SK-N-SH (cell line): ENCODE measurements around the gene RPL7L1. TPM values are rescaled to one million over a fixed set of nuclear protein-coding genes. Genes with fewer than 3 reads are reported as not detected.

Source experiments
- CTCF ChIA-PET: fragments of 300-600, 350-600 bp; formaldehyde crosslinking; extraction: SDS; loops from one replicate; lab custom pipeline; 2021; lab: Yijun Ruan, JAX
- POLR2A ChIA-PET: fragments of 350-600 bp; sonication (Branson Sonifier 250); formaldehyde crosslinking; extraction: SDS; loops from one replicate; lab custom pipeline; 2020; ENCODE audit warnings: antibody characterized with exemption, inconsistent platforms; lab: Yijun Ruan, JAX
- DNase-seq: peaks from one replicate; pipeline ENCODE4 v3.0.0; 2012
- H2AFZ ChIP-seq: fragments of 200-600 bp; sonication (generic); 2 replicates; pipeline ENCODE4 v1.8.1; 2016; ENCODE audit warnings: antibody characterized with exemption, mild to moderate bottlenecking, low read depth
- H3F3A ChIP-seq: fragments of 200-600 bp; sonication (generic); replicated peaks from 2 replicates; pipeline ENCODE3; 2016; ENCODE audit warnings: antibody characterized with exemption, mild to moderate bottlenecking; ENCODE audit not compliant: insufficient read depth
- H3K27ac ChIP-seq, 2 experiments: fragments of 200-500 bp in 1 of 2; fragments of 200-600 bp in 1 of 2; sonication (Bioruptor generic) in 1 of 2; sonication (generic), shearing (Covaris generic) in 1 of 2; 2 replicates each; pipeline versions ENCODE4 v1.5.1 to v1.6.1; 2014 to 2016; ENCODE audit warnings: low read depth in 2 of 2, inconsistent platforms in 1 of 2, low read length in 1 of 2, mild to moderate bottlenecking in 1 of 2, mixed read lengths in 1 of 2
- H3K27me3 ChIP-seq: fragments of 200-600 bp; sonication (generic), shearing (Covaris generic); 2 replicates; pipeline ENCODE4 v1.6.1; 2016; ENCODE audit warnings: mixed run types; ENCODE audit not compliant: insufficient read depth
- H3K36me3 ChIP-seq, 2 experiments: fragments of 200-500 bp in 1 of 2; fragments of 200-600 bp in 1 of 2; sonication (Bioruptor generic) in 1 of 2; sonication (generic) in 1 of 2; replicated peaks in 1 of 2; 2 replicates each; pipeline versions ENCODE3 to v1.5.1; 2014 to 2016; ENCODE audit warnings: low read length in 1 of 2, mild to moderate bottlenecking in 1 of 2; ENCODE audit not compliant: insufficient read depth in 2 of 2, control insufficient read depth in 1 of 2
- H3K4me1 ChIP-seq, 2 experiments: fragments of 200-500 bp in 1 of 2; fragments of 200-600 bp in 1 of 2; sonication (Bioruptor generic) in 1 of 2; sonication (generic), shearing (Covaris generic) in 1 of 2; 2 replicates each; pipeline versions ENCODE4 v1.5.1 to v1.6.1; 2014 to 2016; ENCODE audit warnings: low read depth in 1 of 2, low read length in 1 of 2, mixed run types in 1 of 2; ENCODE audit not compliant: insufficient read depth in 2 of 2, control insufficient read depth in 1 of 2
- H3K4me2 ChIP-seq: fragments of 200-600 bp; sonication (generic), shearing (Covaris generic); 2 replicates; pipeline ENCODE4 v1.6.1; 2017; ENCODE audit warnings: mixed run types
- H3K4me3 ChIP-seq, 2 experiments: fragments of 200-500 bp in 1 of 2; fragments of 200-600 bp in 1 of 2; sonication (Bioruptor generic) in 1 of 2; sonication (generic), shearing (Covaris generic) in 1 of 2; 2 replicates each; pipeline versions ENCODE4 v1.5.1 to v1.8.1; 2014 to 2016; ENCODE audit warnings: low read depth in 2 of 2, inconsistent platforms in 1 of 2, low read length in 1 of 2, mild to moderate bottlenecking in 1 of 2, mixed read lengths in 1 of 2, moderate library complexity in 1 of 2
- H3K79me2 ChIP-seq: fragments of 200-600 bp; sonication (generic); 2 replicates; pipeline ENCODE4 v1.8.1; 2017; ENCODE audit warnings: mild to moderate bottlenecking; ENCODE audit not compliant: insufficient read depth
- H3K9ac ChIP-seq: fragments of 200-600 bp; sonication (generic); 2 replicates; pipeline ENCODE4 v1.6.1; 2017; ENCODE audit warnings: mixed run types
- H3K9me2 ChIP-seq: fragments of 200-600 bp; sonication (generic); 2 replicates; pipeline ENCODE4 v1.6.1; 2017; ENCODE audit warnings: mixed run types
- H3K9me3 ChIP-seq: fragments of 200-600 bp; sonication (generic); 2 replicates; pipeline ENCODE4 v1.6.1; 2017; ENCODE audit warnings: mixed run types, mild to moderate bottlenecking, moderate library complexity
- H4K20me1 ChIP-seq: fragments of 200-600 bp; sonication (generic); 2 replicates; pipeline ENCODE4 v1.6.1; 2017; ENCODE audit warnings: mild to moderate bottlenecking, mixed run types; ENCODE audit not compliant: insufficient read depth
- ELF1 ChIP-seq: IDR thresholded peaks from 2 replicates; pipeline ENCODE4 v1.4.0; 2012
- FOSL2 ChIP-seq: IDR thresholded peaks from 2 replicates; pipeline ENCODE4 v1.4.0; 2012; ENCODE audit warnings: low read depth, mild to moderate bottlenecking, moderate library complexity, borderline replicate concordance
- FOXJ3 ChIP-seq: sonication (generic); formaldehyde crosslinking; IDR thresholded peaks from 2 replicates; pipeline ENCODE4 v1.5.1; 2020; ENCODE audit warnings: mild to moderate bottlenecking, missing genetic modification reagents
- FOXM1 ChIP-seq: IDR thresholded peaks from 2 replicates; pipeline ENCODE4 v1.4.0; 2012; ENCODE audit warnings: low read depth, mild to moderate bottlenecking
- GATA2 ChIP-seq: sonication (generic); formaldehyde crosslinking; IDR thresholded peaks from 2 replicates; pipeline ENCODE4 v1.5.0; 2020; ENCODE audit warnings: mild to moderate bottlenecking, missing genetic modification reagents
- JUND ChIP-seq: IDR thresholded peaks from 2 replicates; pipeline ENCODE4 v1.4.0; 2012
- MEF2A ChIP-seq: IDR thresholded peaks from 2 replicates; pipeline ENCODE4 v1.4.0; 2012; ENCODE audit warnings: low read depth, borderline replicate concordance
- NFIC ChIP-seq: IDR thresholded peaks from 2 replicates; pipeline ENCODE4 v1.4.0; 2012; ENCODE audit warnings: borderline replicate concordance
- NRF1 ChIP-seq: IDR thresholded peaks from 2 replicates; pipeline ENCODE4 v1.6.1; 2012; ENCODE audit warnings: low read depth, mild to moderate bottlenecking, low read length
- POLR2AphosphoS5 ChIP-seq: IDR thresholded peaks from 2 replicates; pipeline ENCODE4 v1.6.1; 2012; ENCODE audit warnings: low read depth, low read length
- REST ChIP-seq: IDR thresholded peaks from 2 replicates; pipeline ENCODE4 v1.6.1; 2012; ENCODE audit warnings: mild to moderate bottlenecking, low read depth, low read length, moderate library complexity
- RXRA ChIP-seq: IDR thresholded peaks from 2 replicates; pipeline ENCODE4 v1.4.0; 2012; ENCODE audit warnings: low read depth, mild to moderate bottlenecking, borderline replicate concordance
- SIN3A ChIP-seq: IDR thresholded peaks from 2 replicates; pipeline ENCODE4 v1.6.1; 2012; ENCODE audit warnings: low read depth, mild to moderate bottlenecking, low read length, moderate library complexity, borderline replicate concordance
- TAF1 ChIP-seq: IDR thresholded peaks from 2 replicates; pipeline ENCODE4 v1.6.1; 2012; ENCODE audit warnings: low read depth, mild to moderate bottlenecking, low read length, moderate library complexity, borderline replicate concordance
- TCF12 ChIP-seq: IDR thresholded peaks from 2 replicates; pipeline ENCODE4 v1.4.0; 2012
- USF1 ChIP-seq: IDR thresholded peaks from 2 replicates; pipeline ENCODE4 v1.4.0; 2012; ENCODE audit warnings: low read depth, borderline replicate concordance
- YY1 ChIP-seq: IDR thresholded peaks from 2 replicates; pipeline ENCODE4 v1.4.0; 2012; ENCODE audit warnings: low read depth, mild to moderate bottlenecking
- ZBTB33 ChIP-seq: IDR thresholded peaks from 2 replicates; pipeline ENCODE4 v1.4.0; 2012; ENCODE audit warnings: low read depth, borderline replicate concordance
- WGBS: methylation state at CpG from one replicate; pipeline ENCODE4 v1.1.6; 2017; ENCODE audit warnings: low lambda C conversion rate; 5-methylcytosine and 5-hydroxymethylcytosine counted together
- polyA plus RNA-seq, 3 experiments: library from polyadenylated mRNA; depleted of rRNA; stranded (reverse); fragments of >200 nt; gene quantifications; 2 replicates each; pipeline ENCODE4 v1.2.3, GENCODE V29; 2012

The RPL7L1 gene
- polyA plus RNA-seq, 1 of the 3 experiments (the other 2 are of a cell fraction), result 22.1 TPM

- peaks cover 3 to 35% of the 10 kb centered on the region in 2 experiments for H3K36me3 ChIP-seq
- TF ChIP-seq USF1 (no peak), GATA2 (CRISPR knock-in tag) (peak; percentile 33; the same call in 1 of the 2 replicates)
- TF ChIP-seq, all 33 proteins: peak for 1
- H3K4me3 ChIP-seq, result no peak overlapping the region
- DNase-seq, result peak; percentile 53
- 42% methylated on average over 2 of the region's 2 CpGs for WGBS
- no peaks in the 10 kb centered on the region for H3F3A ChIP-seq
- H3K9me3 ChIP-seq, result no peaks in the 10 kb centered on the region
- 0 out of 2 replicates have a peak, but pooled peaks cover 2% of the 10 kb centered on the region for H3K79me2 ChIP-seq
- ChIA-PET POLR2A (interaction anchor here (0.6 to 1.1 kb wide), 2 partner anchors 61 to 106 kb away, joined by 3 to 7 read pairs; partner anchors contain the start of gene TBCC), CTCF (interaction anchor here (1.0 to 2.3 kb wide), 3 partner anchors 20 to 190 kb away, joined by 3 to 5 read pairs (median 4); no protein-coding TSS in a partner anchor)
- H3K27me3 ChIP-seq, result no peaks in the 10 kb centered on the region
- no peak overlapping the region for H2AFZ ChIP-seq
- H3K9me2 ChIP-seq, result no peaks in the 10 kb centered on the region
- H3K4me1 ChIP-seq, result no peaks in the 10 kb centered on the region; a peak in 1 of 4 replicates
- H4K20me1 ChIP-seq, result no peaks in the 10 kb centered on the region
- H3K4me2 ChIP-seq, result no peak overlapping the region
- H3K27ac ChIP-seq, result peak overlapping the region in 1 of 2 experiments; percentile 29; a peak in 2 of 4 replicates
- no peak overlapping the region for H3K9ac ChIP-seq
Observed at GRCh38 chr6:42851599-42851998, 27.8 kb upstream of the RPL7L1 start.

GRCh38 chr6:42860036-42860435 lies 19.4 kb upstream of the RPL7L1 start:
- 100% methylated on average over 1 of the region's 1 CpG for WGBS
- no peaks in the 10 kb centered on the region for H4K20me1 ChIP-seq
- no peak overlapping the region for H3K27ac ChIP-seq
- no peak overlapping the region for H2AFZ ChIP-seq
- no peaks in the 10 kb centered on the region for H3K27me3 ChIP-seq
- DNase-seq, result no peak
- H3K79me2 ChIP-seq, result no peaks in the 10 kb centered on the region
- no peak overlapping the region for H3K4me3 ChIP-seq
- H3K9me3 ChIP-seq, result no peaks in the 10 kb centered on the region
- CTCF ChIA-PET, result interaction anchor here (1.3 kb wide), 1 partner anchor 134 kb away, joined by 3 read pairs; no protein-coding TSS in a partner anchor
- TF ChIP-seq TAF1, result no peak
- no peak for TF ChIP-seq FOSL2
- TF ChIP-seq ELF1, result no peak
- no peak for TF ChIP-seq USF1
- TF ChIP-seq TCF12, result no peak
- no peak for TF ChIP-seq REST
- TF ChIP-seq GATA2 (CRISPR knock-in tag), result no peak
- TF ChIP-seq NFIC, result no peak
- TF ChIP-seq NRF1, result no peak
- TF ChIP-seq SIN3A, result no peak
- TF ChIP-seq FOXJ3 (CRISPR knock-in tag), result no peak
- no peak for TF ChIP-seq POLR2AphosphoS5
- no peak for TF ChIP-seq FOXM1
- no peak for TF ChIP-seq YY1
- TF ChIP-seq MEF2A, result no peak
- no peak for TF ChIP-seq RXRA
- no peak for TF ChIP-seq JUND
- TF ChIP-seq ZBTB33, result no peak
- TF ChIP-seq, all 33 proteins: peak for 0
- Histone ChIP-seq H3K9ac (no peak overlapping the region), H3K4me1 (no peaks in the 10 kb centered on the region), H3F3A (no peaks in the 10 kb centered on the region), H3K4me2 (no peak overlapping the region), H3K9me2 (no peaks in the 10 kb centered on the region), H3K36me3 (peaks cover 22 to 40% of the 10 kb centered on the region in 2 experiments)
- POLR2A ChIA-PET, result no interaction called here
